Left cardiac atrium (tissue), 4 donors: ENCODE data around the gene DEFB116. TPM values are rescaled to one million over a fixed set of nuclear protein-coding genes. Genes with fewer than 3 reads are reported as not detected.
"Not testable (repeated sequence)": the region's sequence is repeated elsewhere in the genome, so short reads cannot be mapped to it uniquely, and the experiment has no call there.

ENCODE experiments used
- ATAC-seq, 2 donors: fragments of 200-7000 bp; cut with Tn5 transposase; one replicate each; pipeline ENCODE4 v1.9.1; 2020; ENCODE audit warnings: mild to moderate bottlenecking in 2 of 2, moderate library complexity in 2 of 2
- DNase-seq: peaks from one replicate; pipeline ENCODE4 v3.0.0-alpha.2; 2020
- intact Hi-C, 2 donors: fragments of 100-400 bp; cut with DNase I; formaldehyde crosslinking; loops; one replicate each; pipeline versions ENCODE4 v1.14.1 to v1.15.1; 2022 to 2023
- long read RNA-seq: library from polyadenylated mRNA; unstranded; transcript quantifications from one replicate; pipeline ENCODE4 v2.0.0, GENCODE V29; 2021
- total RNA-seq, 2 donors: library from RNA; stranded (reverse); fragmentation: NEBNext Ultra II Directional; extraction: Animal tissue kit (Norgen Biotek cat#: 25700); gene quantifications; one replicate each; pipeline ENCODE4 v1.2.1, GENCODE V29; 2021
- donor health status: DM: no; HTN: yes; CAD: no.
- donor health status: DM: no; HTN: yes; CAD: no; lungs with severe emphysema.
- donor health status: DM: yes; HTN: yes; CAD: no.
- donor health status: Dilated cardiomyopathy.

Gene DEFB116
- not detected for total RNA-seq
- long read RNA-seq = 0 reads

- DNase-seq (no peak), ATAC-seq (no peak)
- intact Hi-C loops = no loop called here
Measured at GRCh38 chr20:31308535-31309162, at the start of gene DEFB116. Gene DEFB116, minus strand, starts transcription at chr20:31308585. Its CDS starts 0 bp downstream, at chr20:31308585.

GRCh38 chr20:31355981-31356380, 47.6 kb upstream of the DEFB116 start:
- intact Hi-C loops = no loop called here
- ATAC-seq (no peak), DNase-seq (no peak)

- DNase-seq (no peak), ATAC-seq (no peak)
- intact Hi-C loops = no loop called here
Measured at GRCh38 chr20:31341470-31341869, 33.1 kb upstream of the DEFB116 start.

GRCh38 chr20:31330893-31331292, 22.5 kb upstream of the DEFB116 start:
- intact Hi-C loops = no loop called here
- DNase-seq = no peak
- ATAC-seq = no peak

GRCh38 chr20:31322504-31322903, 14.1 kb upstream of the DEFB116 start:
- DNase-seq = no peak
- ATAC-seq = no peak
- intact Hi-C loops = no loop called here

- intact Hi-C loops, ATAC-seq, DNase-seq: not testable (repeated sequence)
Measured at GRCh38 chr20:31284964-31285363, 23.4 kb downstream of the DEFB116 start.

GRCh38 chr20:31278178-31278577, 30.2 kb downstream of the DEFB116 start:
- ATAC-seq = no peak
- DNase-seq = no peak
- intact Hi-C loops = no loop called here

GRCh38 chr20:31274441-31274840, 33.9 kb downstream of the DEFB116 start:
- DNase-seq = no peak
- intact Hi-C loops = no loop called here
- ATAC-seq = no peak

GRCh38 chr20:31260326-31260932, 48.0 kb downstream of the DEFB116 start:
- intact Hi-C loops = no loop called here
- DNase-seq (no peak), ATAC-seq (no peak)

- no peak for ATAC-seq
Measured at GRCh38 chr20:31257364-31257763, 51.0 kb downstream of the DEFB116 start, which contains the start of gene DEFB115. Gene DEFB115, plus strand, starts transcription at chr20:31257664. Its CDS starts 0 bp downstream, at chr20:31257664.

GRCh38 chr20:31256959-31257358, 51.4 kb downstream of the DEFB116 start:
- ATAC-seq (no peak), DNase-seq (no peak)
- intact Hi-C loops = no loop called here

More at GRCh38 chr20:31257364-31257763, 51.0 kb downstream of the DEFB116 start, which contains the start of gene DEFB115:
- intact Hi-C loops = no loop called here
- DNase-seq = no peak

Other genes starting within 250 kb of the DEFB116 start
- not detected for gene DEFB115, start 50.9 kb downstream of the DEFB116 start, total RNA-seq
- not detected for gene DEFB118, start 60.0 kb upstream of the DEFB116 start, total RNA-seq
- not detected for gene DEFB119, start 82.0 kb upstream of the DEFB116 start, total RNA-seq
- gene DEFB121, start 97.6 kb upstream of the DEFB116 start, total RNA-seq = not detected
- gene DEFB123, start 132.0 kb upstream of the DEFB116 start, total RNA-seq = not detected
- under 1 TPM in 1 of 2 donors, not detected in 1; 0.44 TPM for gene DEFB124, start 166.5 kb upstream of the DEFB116 start, total RNA-seq
- gene REM1, start 166.7 kb upstream of the DEFB116 start, total RNA-seq = 1 to 10 TPM; 1.6 to 3.2 TPM
- gene HM13, start 205.9 kb upstream of the DEFB116 start, total RNA-seq = 10 to 100 TPM; 64.9 to 88.9 TPM